ENCODE results near the gene ACSBG1.

ACSBG1 gene

DNA sequence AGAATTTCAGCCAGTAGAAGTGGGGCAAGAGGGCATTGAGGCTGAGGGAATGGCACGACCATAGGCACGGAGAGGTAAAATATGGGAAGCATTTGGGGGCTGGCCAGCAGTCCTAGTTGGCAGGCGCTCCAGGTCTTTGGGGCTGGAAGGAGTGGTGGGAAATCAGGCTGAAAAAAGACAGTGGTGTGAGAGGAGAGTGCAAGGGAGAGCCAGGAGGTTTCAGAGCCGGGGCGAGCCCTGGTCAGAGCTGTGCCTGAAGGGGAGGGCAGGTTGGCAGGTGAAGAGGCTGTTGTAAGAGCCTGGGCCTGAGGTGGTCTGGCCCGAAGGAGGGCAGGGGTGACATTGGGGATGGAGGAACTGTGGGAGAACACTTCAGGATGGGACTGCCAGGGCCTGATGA lies 86.8 kb downstream of the ACSBG1 start:
- Histone ChIP-seq H4K20me1 (ENCODE audit: low read depth, low read length) (no peaks in the 10 kb centered on the region), H3K36me3 (ENCODE audit: low read length) (no peaks in the 10 kb centered on the region), H3K79me2 (ENCODE audit: insufficient read depth, low read length) (peaks cover 12% of the 10 kb centered on the region; the same call in 1 of the 2 replicates), H2AFZ (ENCODE audit: low read depth, low read length, severe bottlenecking) (no peak overlapping the region), H3F3A (ENCODE audit: insufficient read depth) (0 out of 2 replicates have a peak, but pooled peaks cover 6% of the 10 kb centered on the region), H3K27me3 (ENCODE audit: low read length) (no peaks in the 10 kb centered on the region), H3K9ac (ENCODE audit: low read length) (peak overlapping the region; percentile 69; the same call in 1 of the 2 replicates), H3K4me2 (ENCODE audit: low read depth, low read length, poor library complexity, severe bottlenecking) (no peak overlapping the region), H3K27ac (ENCODE audit: low read depth, low read length) (no peak overlapping the region), H3K9me2 (replicated peaks; ENCODE audit: insufficient read depth, low read length) (no peaks in the 10 kb centered on the region), H3K9me3 (ENCODE audit: insufficient read depth, low read length) (no peaks in the 10 kb centered on the region), H3K4me3 (ENCODE audit: insufficient read depth, low read length, poor library complexity, severe bottlenecking) (no peak overlapping the region)
- TF ChIP-seq, protein P1, sequence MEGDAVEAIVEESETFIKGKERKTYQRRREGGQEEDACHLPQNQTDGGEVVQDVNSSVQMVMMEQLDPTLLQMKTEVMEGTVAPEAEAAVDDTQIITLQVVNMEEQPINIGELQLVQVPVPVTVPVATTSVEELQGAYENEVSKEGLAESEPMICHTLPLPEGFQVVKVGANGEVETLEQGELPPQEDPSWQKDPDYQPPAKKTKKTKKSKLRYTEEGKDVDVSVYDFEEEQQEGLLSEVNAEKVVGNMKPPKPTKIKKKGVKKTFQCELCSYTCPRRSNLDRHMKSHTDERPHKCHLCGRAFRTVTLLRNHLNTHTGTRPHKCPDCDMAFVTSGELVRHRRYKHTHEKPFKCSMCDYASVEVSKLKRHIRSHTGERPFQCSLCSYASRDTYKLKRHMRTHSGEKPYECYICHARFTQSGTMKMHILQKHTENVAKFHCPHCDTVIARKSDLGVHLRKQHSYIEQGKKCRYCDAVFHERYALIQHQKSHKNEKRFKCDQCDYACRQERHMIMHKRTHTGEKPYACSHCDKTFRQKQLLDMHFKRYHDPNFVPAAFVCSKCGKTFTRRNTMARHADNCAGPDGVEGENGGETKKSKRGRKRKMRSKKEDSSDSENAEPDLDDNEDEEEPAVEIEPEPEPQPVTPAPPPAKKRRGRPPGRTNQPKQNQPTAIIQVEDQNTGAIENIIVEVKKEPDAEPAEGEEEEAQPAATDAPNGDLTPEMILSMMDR (IDR thresholded peaks at IDR 0.05; ENCODE audit: insufficient read depth, low read length, poor library complexity, severe bottlenecking): no peak
- no peak for TF ChIP-seq EZH2phosphoT487 (conservative IDR thresholded peaks at IDR 0.05; ENCODE audit: low read length)

- Histone ChIP-seq H3K9me2 (replicated peaks; ENCODE audit: insufficient read depth, low read length) (no peaks in the 10 kb centered on the region), H4K20me1 (ENCODE audit: low read depth, low read length) (no peaks in the 10 kb centered on the region), H2AFZ (ENCODE audit: low read depth, low read length, severe bottlenecking) (no peak overlapping the region)
Measured at GRCh38 chr15:78146425-78147154, 87.8 kb downstream of the ACSBG1 start.

GRCh38 chr15:78142332-78142731 lies 92.0 kb downstream of the ACSBG1 start:
- Histone ChIP-seq H3K27ac (ENCODE audit: low read depth, low read length) (no peak overlapping the region), H3K4me2 (ENCODE audit: low read depth, low read length, poor library complexity, severe bottlenecking) (no peak overlapping the region), H2AFZ (ENCODE audit: low read depth, low read length, severe bottlenecking) (no peak overlapping the region), H3K36me3 (ENCODE audit: low read length) (no peaks in the 10 kb centered on the region), H3K4me3 (ENCODE audit: insufficient read depth, low read length, poor library complexity, severe bottlenecking) (no peak overlapping the region), H3F3A (ENCODE audit: insufficient read depth) (no peaks in the 10 kb centered on the region), H3K27me3 (ENCODE audit: low read length) (no peaks in the 10 kb centered on the region), H3K9me3 (ENCODE audit: insufficient read depth, low read length) (no peaks in the 10 kb centered on the region), H3K9me2 (replicated peaks; ENCODE audit: insufficient read depth, low read length) (no peaks in the 10 kb centered on the region), H4K20me1 (ENCODE audit: low read depth, low read length) (no peaks in the 10 kb centered on the region), H3K9ac (ENCODE audit: low read length) (no peak overlapping the region), H3K79me2 (ENCODE audit: insufficient read depth, low read length) (no peaks in the 10 kb centered on the region)
- no peak for TF ChIP-seq EZH2phosphoT487 (conservative IDR thresholded peaks at IDR 0.05; ENCODE audit: low read length)
- TF ChIP-seq, protein P1 (IDR thresholded peaks at IDR 0.05; ENCODE audit: insufficient read depth, low read length, poor library complexity, severe bottlenecking): no peak

More at GRCh38 chr15:78146425-78147154, 87.8 kb downstream of the ACSBG1 start:
- Histone ChIP-seq H3K9me3 (ENCODE audit: insufficient read depth, low read length) (no peaks in the 10 kb centered on the region), H3K36me3 (ENCODE audit: low read length) (no peaks in the 10 kb centered on the region), H3K79me2 (ENCODE audit: insufficient read depth, low read length) (peaks cover 11% of the 10 kb centered on the region; the same call in 1 of the 2 replicates), H3K4me2 (ENCODE audit: low read depth, low read length, poor library complexity, severe bottlenecking) (no peak overlapping the region), H3K27ac (ENCODE audit: low read depth, low read length) (no peak overlapping the region), H3F3A (ENCODE audit: insufficient read depth) (0 out of 2 replicates have a peak, but pooled peaks cover 6% of the 10 kb centered on the region), H3K27me3 (ENCODE audit: low read length) (no peaks in the 10 kb centered on the region), H3K9ac (ENCODE audit: low read length) (no peak overlapping the region), H3K4me3 (ENCODE audit: insufficient read depth, low read length, poor library complexity, severe bottlenecking) (no peak overlapping the region)
- TF ChIP-seq, protein P1 (IDR thresholded peaks at IDR 0.05; ENCODE audit: insufficient read depth, low read length, poor library complexity, severe bottlenecking): no peak
- no peak for TF ChIP-seq EZH2phosphoT487 (conservative IDR thresholded peaks at IDR 0.05; ENCODE audit: low read length)

Data from SU-DHL-6 (cell line).